Right atrium auricular region (tissue), 2 donors: ENCODE data around the gene ZNF267. TPM values are rescaled to one million over a fixed set of nuclear protein-coding genes. Genes with fewer than 3 reads are reported as not detected.

Source experiments
- DNase-seq: peaks from one replicate; pipeline ENCODE4 v3.0.0-alpha.2; 2019; ENCODE audit warnings: low spot score
- H3K27ac ChIP-seq, 2 donors: fragments of 200-600 bp; sonication (generic); 1 replicate in 1 of 2; 2 replicates in 1 of 2; pipeline ENCODE4 v1.5.1; 2016 to 2019
- H3K27me3 ChIP-seq, 2 donors: fragments of 200-600 bp; sonication (generic); one replicate each; pipeline versions ENCODE4 v1.5.1 to v1.6.0; 2017 to 2019
- H3K36me3 ChIP-seq: fragments of 200-600 bp; sonication (generic); one replicate; pipeline ENCODE4 v1.5.1; 2016
- H3K4me1 ChIP-seq, 2 donors: fragments of 200-600 bp; sonication (generic); one replicate each; pipeline versions ENCODE4 v1.5.1 to v1.6.0; 2017 to 2019
- H3K4me3 ChIP-seq, 2 donors: fragments of 200-600 bp; sonication (generic); 1 replicate in 1 of 2; 2 replicates in 1 of 2; pipeline ENCODE4 v1.5.1; 2017 to 2019; ENCODE audit warnings: mild to moderate bottlenecking in 1 of 2, moderate library complexity in 1 of 2
- H3K9me3 ChIP-seq, 2 donors: fragments of 200-600 bp; sonication (generic); one replicate each; pipeline ENCODE4 v1.5.1; 2019
- CTCF ChIP-seq, 2 donors: fragments of 200-600 bp; sonication (generic); IDR thresholded peaks; one replicate each; pipeline ENCODE4 v1.5.1; 2019; ENCODE audit warnings: antibody characterized with exemption in 2 of 2
- total RNA-seq, 2 donors: library from RNA; depleted of rRNA; stranded (reverse); fragments of >200 nt; gene quantifications; one replicate each; pipeline ENCODE4 v1.1.0, GENCODE V29; 2016

ZNF267 gene
- total RNA-seq, 2 donors from 2014 or later: 4.5 to 5.5 TPM

- Histone ChIP-seq H3K27me3 (no peaks in the 10 kb centered on the region), H3K4me1 (peaks cover 0 to 31% of the 10 kb centered on the region in 2 donors), H3K9me3 (no peaks in the 10 kb centered on the region)
Observed at GRCh38 chr16:31871510-31871909, 2.1 kb upstream of the ZNF267 start.

GRCh38 chr16:31872201-31872600 lies 1.4 kb upstream of the ZNF267 start:
- H3K27me3 ChIP-seq: no peaks in the 10 kb centered on the region

More at GRCh38 chr16:31871510-31871909, 2.1 kb upstream of the ZNF267 start:
- Histone ChIP-seq H3K27ac (no peak overlapping the region), H3K4me3 (no peak overlapping the region), H3K36me3 (no peaks in the 10 kb centered on the region)
- DNase-seq: no peak
- TF ChIP-seq CTCF (IDR thresholded peaks at IDR 0.05): no peak

GRCh38 chr16:31874366-31875111 lies 932 bp downstream of the ZNF267 start:
- H3K36me3 ChIP-seq: no peaks in the 10 kb centered on the region
- H3K4me3 ChIP-seq: peak overlapping the region; percentile 91 to 99
- no peak for DNase-seq
- peaks cover 0 to 46% of the 10 kb centered on the region in 2 donors for H3K4me1 ChIP-seq
- H3K9me3 ChIP-seq: no peaks in the 10 kb centered on the region
- H3K27me3 ChIP-seq: no peaks in the 10 kb centered on the region
- H3K27ac ChIP-seq: peak overlapping the region; percentile 87 to 91
- no peak for TF ChIP-seq CTCF (IDR thresholded peaks at IDR 0.05)

More at GRCh38 chr16:31872201-31872600, 1.4 kb upstream of the ZNF267 start:
- Histone ChIP-seq H3K4me1 (peaks cover 0 to 37% of the 10 kb centered on the region in 2 donors), H3K9me3 (no peaks in the 10 kb centered on the region), H3K27ac (no peak overlapping the region), H3K36me3 (no peaks in the 10 kb centered on the region), H3K4me3 (no peak overlapping the region)
- no peak for TF ChIP-seq CTCF (IDR thresholded peaks at IDR 0.05)
- no peak for DNase-seq

- Histone ChIP-seq H3K36me3 (no peaks in the 10 kb centered on the region), H3K4me1 (peaks cover 0 to 53% of the 10 kb centered on the region in 2 donors), H3K4me3 (peak overlapping the region; percentile 91 to 99), H3K27ac (peak overlapping the region in 1 of 2 donors; percentile 91), H3K9me3 (no peaks in the 10 kb centered on the region), H3K27me3 (no peaks in the 10 kb centered on the region)
- DNase-seq: no peak
- TF ChIP-seq CTCF (IDR thresholded peaks at IDR 0.05): no peak
Observed at GRCh38 chr16:31875112-31875803, 1.7 kb downstream of the ZNF267 start.

- Histone ChIP-seq H3K4me3 (no peak overlapping the region), H3K4me1 (peaks cover 0 to 61% of the 10 kb centered on the region in 2 donors), H3K27ac (no peak overlapping the region), H3K27me3 (no peaks in the 10 kb centered on the region), H3K36me3 (no peaks in the 10 kb centered on the region), H3K9me3 (no peaks in the 10 kb centered on the region)
- DNase-seq: no peak
- TF ChIP-seq CTCF (IDR thresholded peaks at IDR 0.05): no peak
Observed at GRCh38 chr16:31875928-31876547, 2.4 kb downstream of the ZNF267 start.
